GM12875 (cell line): ENCODE results near the gene DNAH7.

ENCODE experiments used
- H3K4me3 ChIP-seq: one replicate; pipeline ENCODE4 v1.5.1; 2011; ENCODE audit warnings: low read depth, low read length, control low read depth
- TF ChIP-seq, protein P1 (sequence below): IDR thresholded peaks from 2 replicates; pipeline ENCODE4 v1.5.1; 2011; ENCODE audit warnings: low read depth, mild to moderate bottlenecking, control low read depth, inconsistent platforms, low read length, moderate library complexity, borderline replicate concordance; ENCODE audit not compliant: insufficient read depth

Gene DNAH7

DNA sequence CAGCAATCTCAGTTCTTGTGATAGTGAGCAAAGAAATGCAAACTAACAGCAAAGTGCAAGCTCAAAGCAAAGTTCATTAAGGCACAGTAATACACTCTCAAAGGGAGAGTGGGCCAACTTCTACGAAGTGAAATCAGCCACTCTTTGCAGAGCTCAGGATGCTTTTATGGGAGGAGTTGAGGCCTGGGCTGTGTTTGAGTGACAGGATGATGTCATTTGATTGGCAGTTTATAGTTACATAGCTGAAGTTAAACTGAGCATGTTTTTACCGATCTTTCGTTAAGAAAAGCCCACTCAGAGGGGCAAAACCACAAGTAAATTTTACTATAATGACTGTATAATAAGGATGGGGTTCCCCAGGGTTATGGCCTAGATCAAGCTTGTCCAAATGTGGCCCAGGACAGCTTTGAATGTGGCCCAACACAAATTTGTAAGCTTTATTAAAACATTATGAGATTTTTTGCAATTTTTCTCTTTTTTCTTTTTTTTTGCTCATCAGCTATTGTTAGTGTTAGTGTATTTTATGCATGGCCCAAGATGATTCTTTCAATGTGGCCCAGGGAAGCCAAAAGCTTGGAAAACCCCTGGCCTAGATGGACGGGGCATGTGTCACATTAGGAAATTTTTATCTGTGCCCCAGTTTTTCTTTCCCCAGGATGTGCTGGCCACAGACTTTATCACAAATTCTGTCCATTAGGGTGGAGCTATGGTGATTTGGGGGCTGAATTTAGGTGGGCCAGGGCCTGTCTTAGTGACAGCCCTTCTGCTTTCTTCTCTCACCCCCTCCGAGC lies 8.3 kb upstream of the DNAH7 start:
- H3K4me3 ChIP-seq: no peak overlapping the region
- TF ChIP-seq, protein P1, sequence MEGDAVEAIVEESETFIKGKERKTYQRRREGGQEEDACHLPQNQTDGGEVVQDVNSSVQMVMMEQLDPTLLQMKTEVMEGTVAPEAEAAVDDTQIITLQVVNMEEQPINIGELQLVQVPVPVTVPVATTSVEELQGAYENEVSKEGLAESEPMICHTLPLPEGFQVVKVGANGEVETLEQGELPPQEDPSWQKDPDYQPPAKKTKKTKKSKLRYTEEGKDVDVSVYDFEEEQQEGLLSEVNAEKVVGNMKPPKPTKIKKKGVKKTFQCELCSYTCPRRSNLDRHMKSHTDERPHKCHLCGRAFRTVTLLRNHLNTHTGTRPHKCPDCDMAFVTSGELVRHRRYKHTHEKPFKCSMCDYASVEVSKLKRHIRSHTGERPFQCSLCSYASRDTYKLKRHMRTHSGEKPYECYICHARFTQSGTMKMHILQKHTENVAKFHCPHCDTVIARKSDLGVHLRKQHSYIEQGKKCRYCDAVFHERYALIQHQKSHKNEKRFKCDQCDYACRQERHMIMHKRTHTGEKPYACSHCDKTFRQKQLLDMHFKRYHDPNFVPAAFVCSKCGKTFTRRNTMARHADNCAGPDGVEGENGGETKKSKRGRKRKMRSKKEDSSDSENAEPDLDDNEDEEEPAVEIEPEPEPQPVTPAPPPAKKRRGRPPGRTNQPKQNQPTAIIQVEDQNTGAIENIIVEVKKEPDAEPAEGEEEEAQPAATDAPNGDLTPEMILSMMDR: no peak

DNA sequence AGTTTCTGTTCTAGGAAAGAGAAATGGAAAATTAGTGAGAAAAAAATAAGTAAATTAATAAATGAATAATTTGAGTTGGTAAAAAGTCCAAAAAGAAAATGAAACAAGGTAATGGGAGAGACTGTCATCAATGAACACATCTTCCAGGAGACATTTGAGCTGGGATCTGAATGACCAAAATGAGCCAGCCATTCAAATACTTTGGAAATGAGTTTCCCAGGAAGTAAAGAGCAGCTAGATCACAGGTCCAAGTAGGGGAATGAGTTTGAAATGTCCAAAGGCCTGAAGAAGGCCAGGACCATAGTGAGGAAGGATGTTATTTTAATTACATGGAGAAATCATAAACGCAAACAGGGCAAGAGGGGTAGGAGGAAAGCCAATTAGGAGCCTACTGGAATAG lies 6.6 kb upstream of the DNAH7 start:
- TF ChIP-seq, protein P1: no peak
- no peak overlapping the region for H3K4me3 ChIP-seq

DNA sequence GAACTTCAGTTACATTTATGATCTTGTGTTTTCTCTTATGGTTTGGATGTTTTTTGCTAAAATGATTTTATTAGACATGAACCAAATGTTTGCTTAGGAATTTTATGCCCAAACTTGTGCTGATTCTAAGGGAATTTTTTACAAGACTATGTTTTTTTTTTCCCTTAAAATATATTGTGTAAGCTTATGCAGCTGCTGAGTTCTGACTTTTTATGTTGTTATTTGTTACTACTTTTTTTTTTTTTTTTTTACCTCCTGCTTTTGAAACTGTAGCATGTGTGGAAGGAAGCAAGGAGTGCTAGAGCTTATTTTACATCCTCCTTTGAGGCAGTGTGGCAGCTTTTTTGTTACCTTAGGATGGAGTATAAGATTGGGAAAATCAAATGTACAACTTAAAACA lies 6.0 kb upstream of the DNAH7 start:
- TF ChIP-seq, protein P1: no peak
- no peak overlapping the region for H3K4me3 ChIP-seq

DNA sequence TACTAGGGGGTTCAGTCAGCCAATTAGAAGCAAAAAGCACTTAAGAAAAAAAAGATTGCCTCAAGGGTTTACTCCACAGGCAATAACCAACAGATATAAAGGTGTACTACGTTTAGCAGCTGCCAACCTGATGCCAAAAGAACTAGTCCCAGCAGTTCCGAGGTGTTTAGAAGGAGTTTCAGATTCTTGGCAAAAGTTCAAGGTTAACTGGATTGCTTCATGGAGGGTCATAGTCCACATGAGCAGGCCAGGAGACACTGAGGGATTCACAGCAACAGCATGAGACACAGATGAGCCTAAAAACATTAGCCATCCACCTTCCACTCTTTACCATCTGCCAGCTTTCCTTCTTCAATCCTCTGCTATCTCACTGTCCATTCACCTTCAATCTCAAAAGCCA lies 4.9 kb upstream of the DNAH7 start:
- no peak overlapping the region for H3K4me3 ChIP-seq
- TF ChIP-seq, protein P1: no peak

DNA sequence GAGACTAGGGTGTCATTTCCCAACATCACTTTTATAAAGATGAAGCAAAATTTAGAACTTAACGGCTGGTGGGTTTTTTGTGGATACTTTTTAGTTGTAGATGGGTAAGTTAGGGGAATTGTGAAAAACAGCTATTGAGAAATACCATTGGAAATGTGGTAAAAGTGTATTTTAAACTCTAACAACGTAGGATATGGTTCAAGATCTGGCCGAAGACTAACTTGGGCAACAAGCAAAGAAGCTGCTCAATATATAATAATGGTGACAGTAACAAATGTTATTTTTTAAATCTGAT lies 1.6 kb downstream of the DNAH7 start:
- TF ChIP-seq, protein P1: no peak
- H3K4me3 ChIP-seq: no peak overlapping the region

DNA sequence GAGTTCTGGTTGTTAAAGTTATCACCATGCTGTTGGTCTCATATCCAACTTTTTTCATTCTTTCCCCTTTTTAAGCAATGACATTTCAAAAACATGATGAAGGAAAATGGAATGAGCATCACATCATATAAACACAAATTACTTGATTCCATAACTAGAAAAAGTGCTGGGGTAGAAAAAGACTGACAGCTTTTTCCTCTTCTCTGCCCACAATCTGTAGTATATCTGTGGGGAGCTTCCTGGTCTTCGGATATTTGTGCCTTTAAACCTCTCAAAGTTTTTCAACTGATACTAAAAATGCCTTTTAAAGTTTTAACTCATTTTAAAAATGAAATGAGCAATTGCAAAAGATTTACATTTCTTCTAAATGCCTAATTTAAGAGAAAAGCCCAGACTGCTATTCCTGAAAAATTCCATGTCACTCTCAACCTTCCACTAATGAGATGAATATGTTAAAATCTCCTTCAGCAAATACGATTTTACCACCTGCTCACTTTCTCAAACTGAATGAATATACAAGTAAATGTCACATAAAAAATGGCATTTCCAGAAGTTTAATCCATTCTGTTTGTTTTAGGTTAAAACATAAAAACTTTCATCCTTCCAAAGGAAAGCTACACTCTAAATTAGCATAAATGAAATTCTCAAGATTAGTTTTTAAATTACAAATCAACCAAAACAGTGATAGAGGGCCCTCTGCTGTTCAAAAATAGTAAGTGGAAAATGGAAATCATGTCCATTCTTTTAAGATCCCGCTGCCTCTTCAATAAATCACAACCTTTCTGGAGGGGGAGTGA lies 2.1 kb downstream of the DNAH7 start:
- TF ChIP-seq, protein P1: peak; percentile 28; the same call in 1 of the 2 replicates
- H3K4me3 ChIP-seq: no peak overlapping the region

DNA sequence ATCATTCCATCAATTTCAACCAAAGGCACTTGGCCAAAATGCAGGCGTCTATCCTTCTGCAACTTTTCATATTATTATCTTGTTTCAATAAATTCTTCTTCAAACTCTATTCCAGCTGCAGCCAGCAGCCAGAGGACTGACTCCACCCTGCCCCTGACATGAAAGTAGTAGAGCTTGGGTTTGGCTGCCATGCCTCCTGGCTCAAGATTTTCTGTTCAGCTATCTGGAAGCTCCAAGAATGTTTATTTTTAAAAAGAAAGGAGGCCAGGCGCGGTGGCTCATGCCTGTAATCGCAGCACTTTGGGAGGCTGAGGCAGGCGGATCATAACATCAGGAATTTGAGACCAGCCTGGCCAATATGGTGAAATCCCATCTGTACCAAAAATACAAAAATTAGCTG lies 4.9 kb downstream of the DNAH7 start:
- TF ChIP-seq, protein P1: no peak

More for the DNA sequence above, 4.9 kb downstream of the DNAH7 start:
- no peak overlapping the region for H3K4me3 ChIP-seq
